HPDE6-E6E7 (cell line): ENCODE results near the gene NFAM1.

Source experiments
- DNase-seq: peaks from one replicate; pipeline ENCODE4 v3.0.0; 2011; ENCODE audit warnings: missing footprints; ENCODE audit errors: extremely low spot score

Gene NFAM1

GRCh38 chr22:42439821-42440674 lies 7.8 kb upstream of the NFAM1 start:
- no peak for DNase-seq

- DNase-seq, result no peak
These were observed 6.9 kb upstream of the NFAM1 start for GRCh38 chr22:42439021-42439567.

GRCh38 chr22:42438293-42438650 lies 6.1 kb upstream of the NFAM1 start:
- no peak for DNase-seq

GRCh38 chr22:42437488-42438292 lies 5.5 kb upstream of the NFAM1 start:
- DNase-seq, result peak; percentile 46

- no peak for DNase-seq
These were observed 4.2 kb upstream of the NFAM1 start for GRCh38 chr22:42436404-42436803.

GRCh38 chr22:42434748-42435425 lies 2.7 kb upstream of the NFAM1 start:
- no peak for DNase-seq

- peak; percentile 37 for DNase-seq
These were observed 1.8 kb upstream of the NFAM1 start for GRCh38 chr22:42433754-42434682.

GRCh38 chr22:42432818-42433217 lies 615 bp upstream of the NFAM1 start:
- no peak for DNase-seq

- no peak for DNase-seq
These were observed 693 bp downstream of the NFAM1 start for GRCh38 chr22:42431401-42432019.

GRCh38 chr22:42430528-42431125 lies 1.6 kb downstream of the NFAM1 start:
- no peak for DNase-seq

- no peak for DNase-seq
These were observed 3.4 kb downstream of the NFAM1 start for GRCh38 chr22:42428760-42429159.

- no peak for DNase-seq
These were observed 4.2 kb downstream of the NFAM1 start for GRCh38 chr22:42428025-42428424.

GRCh38 chr22:42427167-42427566 lies 5.0 kb downstream of the NFAM1 start:
- no peak for DNase-seq

GRCh38 chr22:42425989-42426355 lies 6.2 kb downstream of the NFAM1 start:
- no peak for DNase-seq

GRCh38 chr22:42425337-42425988 lies 6.7 kb downstream of the NFAM1 start:
- peak; percentile 49 for DNase-seq

GRCh38 chr22:42419243-42419881 lies 12.8 kb downstream of the NFAM1 start:
- no peak for DNase-seq

- DNase-seq, result no peak
These were observed 13.4 kb downstream of the NFAM1 start for GRCh38 chr22:42418811-42419242.

GRCh38 chr22:42417645-42418305 lies 14.4 kb downstream of the NFAM1 start:
- DNase-seq, result no peak
